ENCODE results near the gene PTPN18.
A peak's percentile ranks its signal among the peaks of the same experiment; 100 is the strongest.

PTPN18 gene

GRCh38 chr2:130339885-130340745 is 15.7 kb upstream of the PTPN18 start:
- DNase-seq (ENCODE audit: low spot score), result no peak

- no peak for DNase-seq (ENCODE audit: low spot score)
These were observed 14.3 kb upstream of the PTPN18 start for GRCh38 chr2:130341562-130342019.

GRCh38 chr2:130342020-130342532 is 13.8 kb upstream of the PTPN18 start:
- peak; percentile 94 for DNase-seq (ENCODE audit: low spot score)

GRCh38 chr2:130342533-130343275 is 13.2 kb upstream of the PTPN18 start, which contains the start of gene IMP4:
Gene IMP4 (plus strand): TSS chr2:130342897. CDS start chr2:130342933, 36 bp downstream.
- DNase-seq (ENCODE audit: low spot score), result peak; percentile 98

- DNase-seq (ENCODE audit: low spot score), result no peak
These were observed 11.3 kb upstream of the PTPN18 start for GRCh38 chr2:130344578-130344977.

GRCh38 chr2:130345091-130345490 is 10.8 kb upstream of the PTPN18 start:
- DNase-seq (ENCODE audit: low spot score), result no peak

GRCh38 chr2:130345611-130346010 is 10.2 kb upstream of the PTPN18 start:
- no peak for DNase-seq (ENCODE audit: low spot score)

- no peak for DNase-seq (ENCODE audit: low spot score)
These were observed 9.7 kb upstream of the PTPN18 start for GRCh38 chr2:130346041-130346740.

- no peak for DNase-seq (ENCODE audit: low spot score)
These were observed 9.2 kb upstream of the PTPN18 start for GRCh38 chr2:130346741-130347066.

GRCh38 chr2:130347220-130347925 is 8.5 kb upstream of the PTPN18 start:
- DNase-seq (ENCODE audit: low spot score), result no peak

GRCh38 chr2:130349174-130349573 is 6.7 kb upstream of the PTPN18 start:
- DNase-seq (ENCODE audit: low spot score), result no peak

GRCh38 chr2:130351711-130352110 is 4.1 kb upstream of the PTPN18 start:
- no peak for DNase-seq (ENCODE audit: low spot score)

- no peak for DNase-seq (ENCODE audit: low spot score)
These were observed 3.6 kb upstream of the PTPN18 start for GRCh38 chr2:130352237-130352636.

- no peak for DNase-seq (ENCODE audit: low spot score)
These were observed 2.3 kb upstream of the PTPN18 start for GRCh38 chr2:130353291-130354138.

- DNase-seq (ENCODE audit: low spot score), result no peak
These were observed 1.8 kb upstream of the PTPN18 start for GRCh38 chr2:130354139-130354428.

- no peak for DNase-seq (ENCODE audit: low spot score)
These were observed 681 bp upstream of the PTPN18 start for GRCh38 chr2:130355172-130355577.

- no peak for DNase-seq (ENCODE audit: low spot score)
These were observed 2.0 kb downstream of the PTPN18 start for GRCh38 chr2:130357864-130358263.

- no peak for DNase-seq (ENCODE audit: low spot score)
These were observed 2.8 kb downstream of the PTPN18 start for GRCh38 chr2:130358420-130359350.

- no peak for DNase-seq (ENCODE audit: low spot score)
These were observed 3.6 kb downstream of the PTPN18 start for GRCh38 chr2:130359466-130359865.

- DNase-seq (ENCODE audit: low spot score), result no peak
These were observed 7.6 kb downstream of the PTPN18 start for GRCh38 chr2:130363479-130363878.

All from hematopoietic multipotent progenitor cell treated with erythropoietin and hydrocortisone succinate and interleukin-3 and kit ligand, for 17 days (in vitro differentiated cells).